NCI-H2171 treated with DMSO at 0.1 percent for 48 hours (cell line): Measurements from ENCODE around the gene CA12.
"Not testable (repeated sequence)": the region's sequence is repeated elsewhere in the genome, so short reads cannot be mapped to it uniquely, and the experiment has no call there.

ENCODE experiments used
- DNase-seq: peaks from one replicate; lab custom pipeline; 2025; lab: John Stamatoyannopoulos, UW

CA12 gene

GRCh38 chr15:63357061-63357460, 24.6 kb downstream of the CA12 start:
- DNase-seq: no peak

GRCh38 chr15:63354821-63355650, 26.6 kb downstream of the CA12 start:
- no peak for DNase-seq

- no peak for DNase-seq
Measured at GRCh38 chr15:63353887-63354286, 27.8 kb downstream of the CA12 start.

GRCh38 chr15:63353261-63353660, 28.4 kb downstream of the CA12 start:
- DNase-seq: no peak

GRCh38 chr15:63352808-63353207, 28.8 kb downstream of the CA12 start:
- no peak for DNase-seq

GRCh38 chr15:63351170-63351569, 30.5 kb downstream of the CA12 start:
- DNase-seq: no peak

GRCh38 chr15:63350178-63350621, 31.4 kb downstream of the CA12 start:
- no peak for DNase-seq

- DNase-seq: no peak
Measured at GRCh38 chr15:63349621-63350020, 32.0 kb downstream of the CA12 start.

- peak; percentile 13 for DNase-seq
Measured at GRCh38 chr15:63349156-63349555, 32.5 kb downstream of the CA12 start.

GRCh38 chr15:63348392-63348791, 33.3 kb downstream of the CA12 start:
- peak; percentile 50 for DNase-seq

GRCh38 chr15:63347074-63347857, 34.4 kb downstream of the CA12 start:
- no peak for DNase-seq

- no peak for DNase-seq
Measured at GRCh38 chr15:63345391-63345752, 36.3 kb downstream of the CA12 start.

- no peak for DNase-seq
Measured at GRCh38 chr15:63344731-63345390, 36.8 kb downstream of the CA12 start.

- not testable (repeated sequence) for DNase-seq
Measured at GRCh38 chr15:63342996-63343562, 38.6 kb downstream of the CA12 start.

GRCh38 chr15:63341898-63342297, 39.7 kb downstream of the CA12 start:
- DNase-seq: no peak

- no peak for DNase-seq
Measured at GRCh38 chr15:63340878-63341277, 40.8 kb downstream of the CA12 start.

GRCh38 chr15:63340353-63340752, 41.3 kb downstream of the CA12 start:
- DNase-seq: no peak

- no peak for DNase-seq
Measured at GRCh38 chr15:63339836-63340235, 41.8 kb downstream of the CA12 start.

GRCh38 chr15:63339006-63339766, 42.5 kb downstream of the CA12 start:
- DNase-seq: no peak

- peak; percentile 71 for DNase-seq
Measured at GRCh38 chr15:63338170-63338569, 43.5 kb downstream of the CA12 start.

GRCh38 chr15:63337046-63337445, 44.6 kb downstream of the CA12 start:
- DNase-seq: no peak
